AG10803 (cell line): ENCODE results near the gene ZPBP.

Experiments
- DNase-seq: peaks from one replicate; pipeline ENCODE4 v3.0.0; 2010; ENCODE audit warnings: low read depth
- H3K4me3 ChIP-seq: 2 replicates; pipeline ENCODE4 v1.5.1; 2011; ENCODE audit warnings: mild to moderate bottlenecking, low read length, control low read depth
- TF ChIP-seq, protein P1 (sequence below): conservative IDR thresholded peaks from 2 replicates; pipeline ENCODE4 v1.5.1; 2011; ENCODE audit warnings: mild to moderate bottlenecking, low read length, control low read depth, inconsistent platforms

Gene ZPBP, protein sequence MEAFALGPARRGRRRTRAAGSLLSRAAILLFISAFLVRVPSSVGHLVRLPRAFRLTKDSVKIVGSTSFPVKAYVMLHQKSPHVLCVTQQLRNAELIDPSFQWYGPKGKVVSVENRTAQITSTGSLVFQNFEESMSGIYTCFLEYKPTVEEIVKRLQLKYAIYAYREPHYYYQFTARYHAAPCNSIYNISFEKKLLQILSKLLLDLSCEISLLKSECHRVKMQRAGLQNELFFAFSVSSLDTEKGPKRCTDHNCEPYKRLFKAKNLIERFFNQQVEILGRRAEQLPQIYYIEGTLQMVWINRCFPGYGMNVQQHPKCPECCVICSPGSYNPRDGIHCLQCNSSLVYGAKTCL

GRCh38 chr7:50092579-50093491 is at the start of gene ZPBP:
TSS of gene ZPBP (minus strand) at chr7:50093246. CDS start at chr7:50093194, 52 bp downstream.
- TF ChIP-seq, protein P1, sequence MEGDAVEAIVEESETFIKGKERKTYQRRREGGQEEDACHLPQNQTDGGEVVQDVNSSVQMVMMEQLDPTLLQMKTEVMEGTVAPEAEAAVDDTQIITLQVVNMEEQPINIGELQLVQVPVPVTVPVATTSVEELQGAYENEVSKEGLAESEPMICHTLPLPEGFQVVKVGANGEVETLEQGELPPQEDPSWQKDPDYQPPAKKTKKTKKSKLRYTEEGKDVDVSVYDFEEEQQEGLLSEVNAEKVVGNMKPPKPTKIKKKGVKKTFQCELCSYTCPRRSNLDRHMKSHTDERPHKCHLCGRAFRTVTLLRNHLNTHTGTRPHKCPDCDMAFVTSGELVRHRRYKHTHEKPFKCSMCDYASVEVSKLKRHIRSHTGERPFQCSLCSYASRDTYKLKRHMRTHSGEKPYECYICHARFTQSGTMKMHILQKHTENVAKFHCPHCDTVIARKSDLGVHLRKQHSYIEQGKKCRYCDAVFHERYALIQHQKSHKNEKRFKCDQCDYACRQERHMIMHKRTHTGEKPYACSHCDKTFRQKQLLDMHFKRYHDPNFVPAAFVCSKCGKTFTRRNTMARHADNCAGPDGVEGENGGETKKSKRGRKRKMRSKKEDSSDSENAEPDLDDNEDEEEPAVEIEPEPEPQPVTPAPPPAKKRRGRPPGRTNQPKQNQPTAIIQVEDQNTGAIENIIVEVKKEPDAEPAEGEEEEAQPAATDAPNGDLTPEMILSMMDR, result peak; percentile 74
- DNase-seq, result peak; percentile 33
- H3K4me3 ChIP-seq, result no peak within 1 kb of the TSS; the same call in 1 of the 2 replicates

DNA sequence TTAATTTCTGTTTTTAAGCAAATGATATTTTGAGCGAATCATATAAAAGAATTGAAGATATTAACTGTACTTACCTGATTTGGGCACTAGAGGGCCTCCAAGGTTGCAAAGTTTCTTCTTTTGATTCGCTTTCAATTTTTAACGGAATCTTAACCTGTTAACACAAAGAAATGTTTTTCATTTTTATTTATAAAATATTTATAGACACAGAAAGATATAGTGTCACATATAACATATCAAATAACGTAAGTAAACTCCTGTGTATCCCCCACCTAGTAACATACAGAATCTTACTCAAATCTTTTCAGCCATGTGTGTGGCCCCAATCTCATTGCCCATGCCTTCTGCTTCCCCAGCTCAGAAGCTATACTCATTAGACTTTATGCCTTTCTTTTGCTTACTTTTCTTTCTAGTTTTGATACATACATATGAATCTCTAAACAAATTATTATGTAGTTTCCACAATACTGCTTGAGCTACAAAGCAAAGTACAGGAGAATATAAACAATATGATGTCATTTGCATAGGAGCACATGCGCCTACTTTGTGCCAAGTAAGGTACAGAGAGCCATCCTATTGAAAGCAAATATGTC is 49.5 kb upstream of the ZPBP start:
- H3K4me3 ChIP-seq, result no peak overlapping the region
- peak; percentile 35 for DNase-seq
- TF ChIP-seq, protein P1, result peak; percentile 76

GRCh38 chr7:50141854-50142253 is 48.8 kb upstream of the ZPBP start:
- no peak overlapping the region for H3K4me3 ChIP-seq
- DNase-seq, result no peak
- TF ChIP-seq, protein P1, result no peak

DNA sequence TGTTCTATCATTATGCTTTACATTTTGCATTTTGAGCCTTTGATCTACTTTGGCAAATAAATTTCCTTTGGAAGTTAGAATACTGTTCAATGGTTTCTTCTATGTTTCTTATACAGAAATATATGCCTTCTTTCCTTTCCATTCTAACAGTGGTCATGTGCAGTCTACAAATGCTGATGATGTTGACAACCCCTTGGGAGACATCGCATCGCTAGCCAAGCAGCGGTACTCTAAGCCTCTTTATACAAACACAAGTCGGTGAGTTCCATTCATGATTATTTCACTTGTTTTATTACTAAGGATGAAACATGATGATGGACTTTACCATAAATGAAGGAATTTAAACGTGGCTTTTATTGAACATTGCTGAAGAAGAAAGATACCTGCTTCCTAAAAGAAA is 48.1 kb upstream of the ZPBP start:
- no peak overlapping the region for H3K4me3 ChIP-seq
- TF ChIP-seq, protein P1, result no peak
- no peak for DNase-seq

GRCh38 chr7:50140688-50141087 is 47.6 kb upstream of the ZPBP start:
- DNase-seq, result no peak
- H3K4me3 ChIP-seq, result no peak overlapping the region
- TF ChIP-seq, protein P1, result no peak

DNA sequence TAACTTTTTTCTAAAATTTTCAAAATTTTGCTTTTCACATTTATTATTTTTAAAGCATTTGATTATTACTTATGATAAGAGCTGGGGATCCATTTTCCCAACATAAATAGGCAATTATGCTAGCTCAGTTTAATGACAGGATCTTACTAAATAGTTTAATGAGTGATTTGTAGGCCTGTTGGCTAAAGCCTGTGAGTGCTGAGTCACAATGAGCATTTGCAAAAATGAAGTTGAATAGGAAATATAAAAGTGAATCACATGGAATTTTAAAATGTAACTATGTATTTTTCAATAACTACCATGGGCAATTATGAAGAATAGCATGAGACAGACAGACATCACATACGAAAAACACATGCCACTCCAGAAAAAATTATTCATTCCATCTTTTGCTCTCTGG is 45.1 kb upstream of the ZPBP start:
- no peak for DNase-seq
- TF ChIP-seq, protein P1, result no peak
- H3K4me3 ChIP-seq, result no peak overlapping the region
